Mononuclear cell (primary cell): ENCODE results near the gene LRRC41. TPM values are rescaled to one million over a fixed set of nuclear protein-coding genes. Genes with fewer than 3 reads are reported as not detected.
"Not testable (repeated sequence)": the region's sequence is repeated elsewhere in the genome, so short reads cannot be mapped to it uniquely, and the experiment has no call there.

Experiments used
- H3K27me3 ChIP-seq: 2 replicates; pipeline ENCODE4 v1.6.0; 2011; ENCODE audit warnings: low read length, control low read depth; ENCODE audit not compliant: insufficient read depth
- H3K4me1 ChIP-seq: 2 replicates; pipeline ENCODE4 v1.5.1; 2011; ENCODE audit warnings: mild to moderate bottlenecking, low read length, control low read depth; ENCODE audit not compliant: insufficient read depth
- H3K4me3 ChIP-seq: 2 replicates; pipeline ENCODE4 v1.5.1; 2011; ENCODE audit warnings: mild to moderate bottlenecking, low read length, moderate library complexity
- H3K9me3 ChIP-seq: 2 replicates; pipeline ENCODE4 v1.5.1; 2011; ENCODE audit warnings: low read depth, mild to moderate bottlenecking, control low read depth, low read length
- total RNA-seq: library from RNA; depleted of rRNA; stranded (reverse); fragments of >200 nt; gene quantifications from one replicate; pipeline ENCODE4 v1.2.3, GENCODE V29; 2012

The LRRC41 gene
- total RNA-seq, 1 donor: 20.1 TPM

GRCh38 chr1:46244656-46245371 is 58.6 kb downstream of the LRRC41 start:
- Histone ChIP-seq H3K4me3 (no peak overlapping the region), H3K27me3 (no peaks in the 10 kb centered on the region), H3K9me3 (no peaks in the 10 kb centered on the region), H3K4me1 (peaks cover 20% of the 10 kb centered on the region)

GRCh38 chr1:46243831-46244230 is 59.6 kb downstream of the LRRC41 start:
- H3K9me3 ChIP-seq, H3K27me3 ChIP-seq, H3K4me3 ChIP-seq: not testable (repeated sequence)
- H3K4me1 ChIP-seq: peaks cover 19% of the 10 kb centered on the region

- H3K27me3 ChIP-seq: no peaks in the 10 kb centered on the region
- no peaks in the 10 kb centered on the region for H3K9me3 ChIP-seq
- no peak overlapping the region for H3K4me3 ChIP-seq
- H3K4me1 ChIP-seq: peaks cover 10% of the 10 kb centered on the region
Measured at GRCh38 chr1:46242918-46243317, 60.5 kb downstream of the LRRC41 start.

- H3K9me3 ChIP-seq, H3K27me3 ChIP-seq, H3K4me1 ChIP-seq, H3K4me3 ChIP-seq: not testable (repeated sequence)
Measured at GRCh38 chr1:46241733-46242132, 61.7 kb downstream of the LRRC41 start.

GRCh38 chr1:46238865-46239264 is 64.6 kb downstream of the LRRC41 start:
- H3K4me3 ChIP-seq, H3K27me3 ChIP-seq, H3K4me1 ChIP-seq, H3K9me3 ChIP-seq: not testable (repeated sequence)

- Histone ChIP-seq H3K4me1 (no peaks in the 10 kb centered on the region), H3K27me3 (no peaks in the 10 kb centered on the region), H3K4me3 (no peak overlapping the region)
Measured at GRCh38 chr1:46236882-46237281, 66.5 kb downstream of the LRRC41 start.

GRCh38 chr1:46231231-46231630 is 72.2 kb downstream of the LRRC41 start:
- not testable (repeated sequence) for H3K27me3 ChIP-seq, H3K4me1 ChIP-seq, H3K4me3 ChIP-seq, H3K9me3 ChIP-seq

More at GRCh38 chr1:46236882-46237281, 66.5 kb downstream of the LRRC41 start:
- peaks cover 7% of the 10 kb centered on the region for H3K9me3 ChIP-seq

Other genes with a start within 250 kb of the LRRC41 start
- 0.42 TPM for gene PIK3R3, start 171.0 kb downstream of the LRRC41 start, total RNA-seq
- not detected for gene TSPAN1, start 128.5 kb downstream of the LRRC41 start, total RNA-seq
- gene P3R3URF, start 127.1 kb downstream of the LRRC41 start, total RNA-seq: not detected
- gene POMGNT1, start 105.2 kb downstream of the LRRC41 start, total RNA-seq: 6.7 TPM
- 0.10 TPM for gene LURAP1, start 100.3 kb downstream of the LRRC41 start, total RNA-seq
- gene RAD54L, start 55.9 kb downstream of the LRRC41 start, total RNA-seq: not detected
- gene UQCRH, start 82 bp upstream of the LRRC41 start, total RNA-seq: 311 TPM
- gene NSUN4, start 37.2 kb upstream of the LRRC41 start, total RNA-seq: 10.8 TPM
- gene FAAH, start 90.7 kb upstream of the LRRC41 start, total RNA-seq: 6.2 TPM
- gene DMBX1, start 186.2 kb upstream of the LRRC41 start, total RNA-seq: not detected
- 0.10 TPM for gene KNCN, start 248.0 kb upstream of the LRRC41 start, total RNA-seq